SK-N-SH treated with all-trans-retinoic acid at 6 μM for 48 hours (cell line): ENCODE measurements around the gene LIME1.

Experiments used
- CREB5 ChIP-seq: fragments of 250-450 bp; sonication (Bioruptor Pico); IDR thresholded peaks from 2 replicates; pipeline ENCODE4 v1.5.1; 2020; ENCODE audit warnings: low read depth, mild to moderate bottlenecking, moderate library complexity
- CSRNP3 ChIP-seq: fragments of 250-450 bp; sonication (Bioruptor Pico); IDR thresholded peaks from 2 replicates; pipeline ENCODE4 v1.5.1; 2021; ENCODE audit warnings: mild to moderate bottlenecking, moderate library complexity
- OSR1 ChIP-seq: fragments of 250-450 bp; sonication (Bioruptor Pico); IDR thresholded peaks from 2 replicates; pipeline ENCODE4 v1.8.0; 2022; ENCODE audit warnings: moderate library complexity, mild to moderate bottlenecking, inconsistent platforms
- PATZ1 ChIP-seq: fragments of 250-450 bp; sonication (Bioruptor Pico); IDR thresholded peaks from 2 replicates; pipeline ENCODE4 v1.8.0; 2020; ENCODE audit warnings: mild to moderate bottlenecking, moderate library complexity, borderline replicate concordance
- POU6F1 ChIP-seq: fragments of 250-450 bp; sonication (Bioruptor Pico); IDR thresholded peaks from 2 replicates; pipeline ENCODE4 v1.8.0; 2021; ENCODE audit warnings: low read depth, mild to moderate bottlenecking, moderate library complexity, borderline replicate concordance
- PPARA ChIP-seq: fragments of 250-450 bp; sonication (Bioruptor Pico); IDR thresholded peaks from 2 replicates; pipeline ENCODE4 v1.5.0; 2020; ENCODE audit warnings: mild to moderate bottlenecking, borderline replicate concordance
- RARB ChIP-seq: fragments of 250-450 bp; sonication (Bioruptor Pico); IDR thresholded peaks from 2 replicates; pipeline ENCODE4 v1.8.0; 2021; ENCODE audit warnings: mild to moderate bottlenecking, moderate library complexity
- TCF4 ChIP-seq: fragments of 250-450 bp; sonication (Bioruptor Pico); IDR thresholded peaks from 2 replicates; pipeline ENCODE4 v1.8.0; 2021; ENCODE audit warnings: mild to moderate bottlenecking, moderate library complexity, borderline replicate concordance
- TSHZ2 ChIP-seq: fragments of 250-450 bp; sonication (Bioruptor Pico); IDR thresholded peaks from 2 replicates; pipeline ENCODE4 v1.5.0; 2020; ENCODE audit warnings: mild to moderate bottlenecking, moderate library complexity
- ZFP3 ChIP-seq: fragments of 250-450 bp; sonication (Bioruptor Pico); IDR thresholded peaks from 2 replicates; pipeline ENCODE4 v1.5.0; 2020; ENCODE audit warnings: mild to moderate bottlenecking, moderate library complexity
- ZFP30 ChIP-seq: fragments of 450-650 bp; formaldehyde crosslinking; IDR thresholded peaks from 2 replicates; pipeline ENCODE4 v1.5.0; 2022; ENCODE audit warnings: mild to moderate bottlenecking, moderate library complexity
- ZNF565 ChIP-seq: fragments of 450-650 bp; formaldehyde crosslinking; conservative IDR thresholded peaks from 2 replicates; pipeline ENCODE4 v1.5.0; 2020; ENCODE audit warnings: low read depth, mild to moderate bottlenecking, moderate library complexity
- ZNF70 ChIP-seq: fragments of 450-650 bp; formaldehyde crosslinking; IDR thresholded peaks from 2 replicates; pipeline ENCODE4 v1.5.0; 2020; ENCODE audit warnings: mild to moderate bottlenecking, moderate library complexity

- no peak for TF ChIP-seq ZFP30 (CRISPR knock-in tag)
- no peak for TF ChIP-seq ZNF565 (CRISPR knock-in tag)
- TF ChIP-seq CREB5 (CRISPR knock-in tag), result no peak
- TF ChIP-seq PATZ1 (CRISPR knock-in tag), result no peak
- no peak for TF ChIP-seq ZFP3 (CRISPR knock-in tag)
- no peak for TF ChIP-seq PPARA (CRISPR knock-in tag)
- TF ChIP-seq OSR1, result no peak
- no peak for TF ChIP-seq ZNF70 (CRISPR knock-in tag)
- no peak for TF ChIP-seq CSRNP3
- TF ChIP-seq TCF4 (CRISPR knock-in tag), result no peak
- TF ChIP-seq POU6F1 (CRISPR knock-in tag), result no peak
- TF ChIP-seq RARB (CRISPR knock-in tag), result no peak
- no peak for TF ChIP-seq TSHZ2
These were observed 37.2 kb downstream of the LIME1 start for GRCh38 chr20:63773571-63774241.
